IMR-90 (cell line): Measurements from ENCODE around the gene EFHC1.

ENCODE experiments used
- BHLHE40 ChIP-seq: fragments of 150-350 bp; IDR thresholded peaks from 2 replicates; pipeline ENCODE4 v1.6.1; 2016; ENCODE audit warnings: mild to moderate bottlenecking, low read depth, low read length
- CTCF ChIP-seq: conservative IDR thresholded peaks from 2 replicates; pipeline ENCODE4 v1.5.1; 2012; ENCODE audit warnings: mild to moderate bottlenecking, low read depth, low read length, improper control_type of control experiment
- MAFK ChIP-seq: IDR thresholded peaks from 2 replicates; pipeline ENCODE4 v1.6.1; 2012; ENCODE audit warnings: low read depth, low read length, improper control_type of control experiment
- MXI1 ChIP-seq: IDR thresholded peaks from 2 replicates; pipeline ENCODE4 v1.6.1; 2012; ENCODE audit warnings: low read depth, mild to moderate bottlenecking, low read length, moderate library complexity, borderline replicate concordance
- POLR2A ChIP-seq: IDR thresholded peaks from 2 replicates; pipeline ENCODE4 v1.6.1; 2012; ENCODE audit warnings: mild to moderate bottlenecking, low read depth, low read length

- TF ChIP-seq POLR2A (no peak), CTCF (no peak), MXI1 (no peak), MAFK (no peak), BHLHE40 (no peak)
Observed at GRCh38 chr6:52537001-52537753, 117.0 kb downstream of the EFHC1 start.
